Omental fat pad (tissue), 4 donors: Measurements from ENCODE around the gene ATP11A. TPM values are rescaled to one million over a fixed set of nuclear protein-coding genes. Genes with fewer than 3 reads are reported as not detected.

Experiments used
- ATAC-seq: fragments of 150-250 bp; one replicate; pipeline ENCODE4 v1.9.1; 2016; ENCODE audit warnings: mild to moderate bottlenecking, moderate library complexity; ENCODE audit not compliant: low FRiP score
- DNase-seq: peaks from one replicate; pipeline ENCODE4 v3.0.0-alpha.2; 2019; ENCODE audit warnings: low spot score
- total RNA-seq, 4 donors: library from RNA; depleted of rRNA; stranded (reverse); fragments of >200 nt; gene quantifications; one replicate each; pipeline ENCODE4 v1.1.0, GENCODE V29; 2016
- TF ChIP-seq, protein P1 (sequence below), 3 donors: fragments of 450-650 bp; IDR thresholded peaks; one replicate each; pipeline ENCODE4 v1.5.1; 2016 to 2017; ENCODE audit warnings: antibody characterized with exemption in 3 of 3, mild to moderate bottlenecking in 3 of 3, moderate library complexity in 2 of 3

ATP11A gene
- total RNA-seq, 4 donors from 2014 or later, result 32.8 to 61.4 (median 45.7) TPM

DNA sequence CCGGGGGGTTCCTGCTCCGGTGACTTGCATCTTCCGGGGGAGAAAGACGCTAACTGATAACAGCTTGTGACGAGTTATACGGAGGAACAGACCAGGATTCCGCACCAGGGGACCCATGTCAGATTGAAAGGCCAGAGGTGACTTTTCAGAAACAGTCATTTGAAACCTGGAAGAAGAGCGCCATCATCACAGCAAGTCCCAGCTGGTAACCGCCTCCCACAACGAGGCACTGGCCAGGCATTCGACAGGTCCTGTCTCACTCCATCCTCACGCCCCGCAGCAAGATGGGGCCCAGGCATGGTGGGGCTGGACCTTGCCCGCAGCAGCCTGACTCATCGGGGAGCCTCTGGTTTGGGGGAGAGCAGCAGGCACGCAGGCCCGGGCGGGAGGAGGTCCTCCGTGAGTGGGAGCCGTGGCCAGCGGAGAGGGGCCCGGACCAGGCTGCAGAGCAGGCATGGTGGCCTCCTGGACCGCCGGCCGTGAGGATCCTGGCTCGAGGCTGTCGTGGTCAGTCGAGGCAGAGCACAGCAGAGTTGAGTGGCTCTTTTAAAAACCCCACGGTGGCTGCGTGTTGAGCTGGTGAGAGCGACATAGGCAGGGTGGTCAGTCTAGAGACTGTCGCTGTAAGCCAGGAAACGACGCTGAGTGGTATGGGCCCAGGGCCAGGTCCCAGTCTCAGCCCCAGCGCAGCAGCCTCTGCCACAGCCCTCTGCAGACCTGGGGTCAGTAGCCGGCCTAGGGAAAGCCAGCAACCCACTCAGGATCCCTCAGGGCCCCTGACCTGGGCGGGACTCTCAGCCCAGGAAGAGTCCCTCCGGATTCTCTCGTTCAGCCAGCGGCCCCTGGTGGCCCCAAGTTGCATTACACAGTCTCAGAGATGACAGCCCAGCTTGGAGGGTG, 184.3 kb downstream of the ATP11A start:
- DNase-seq, result peak; percentile 90

DNA sequence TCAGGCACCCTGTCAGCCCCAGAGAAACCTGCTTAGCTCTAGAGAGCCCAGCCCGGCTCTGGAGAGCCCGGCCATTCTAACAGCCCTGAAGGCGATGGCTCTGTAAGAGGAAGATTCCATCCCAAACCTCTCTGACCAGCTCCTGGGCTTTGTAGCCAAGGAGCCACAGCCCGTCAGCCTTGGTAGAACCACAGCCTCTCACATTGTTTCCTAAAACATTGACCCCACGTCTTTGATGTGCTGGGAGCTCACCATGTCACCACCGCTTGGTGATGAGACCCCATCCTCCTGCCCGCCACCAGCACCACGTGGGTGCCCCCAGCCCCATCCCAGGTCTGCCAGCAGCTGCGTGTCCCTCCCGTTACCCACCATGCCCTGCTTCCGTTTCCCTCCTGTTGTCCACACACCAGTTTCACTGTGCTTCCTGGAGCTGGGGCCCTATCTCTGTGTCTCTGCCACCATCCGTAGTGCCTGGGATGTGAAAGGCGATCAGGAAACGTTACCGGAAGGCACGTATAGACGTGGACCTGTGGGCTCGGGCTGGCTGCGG, 185.0 kb downstream of the ATP11A start:
- no peak for ATAC-seq
- TF ChIP-seq, protein P1, sequence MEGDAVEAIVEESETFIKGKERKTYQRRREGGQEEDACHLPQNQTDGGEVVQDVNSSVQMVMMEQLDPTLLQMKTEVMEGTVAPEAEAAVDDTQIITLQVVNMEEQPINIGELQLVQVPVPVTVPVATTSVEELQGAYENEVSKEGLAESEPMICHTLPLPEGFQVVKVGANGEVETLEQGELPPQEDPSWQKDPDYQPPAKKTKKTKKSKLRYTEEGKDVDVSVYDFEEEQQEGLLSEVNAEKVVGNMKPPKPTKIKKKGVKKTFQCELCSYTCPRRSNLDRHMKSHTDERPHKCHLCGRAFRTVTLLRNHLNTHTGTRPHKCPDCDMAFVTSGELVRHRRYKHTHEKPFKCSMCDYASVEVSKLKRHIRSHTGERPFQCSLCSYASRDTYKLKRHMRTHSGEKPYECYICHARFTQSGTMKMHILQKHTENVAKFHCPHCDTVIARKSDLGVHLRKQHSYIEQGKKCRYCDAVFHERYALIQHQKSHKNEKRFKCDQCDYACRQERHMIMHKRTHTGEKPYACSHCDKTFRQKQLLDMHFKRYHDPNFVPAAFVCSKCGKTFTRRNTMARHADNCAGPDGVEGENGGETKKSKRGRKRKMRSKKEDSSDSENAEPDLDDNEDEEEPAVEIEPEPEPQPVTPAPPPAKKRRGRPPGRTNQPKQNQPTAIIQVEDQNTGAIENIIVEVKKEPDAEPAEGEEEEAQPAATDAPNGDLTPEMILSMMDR (IDR thresholded peaks at IDR 0.05), result no peak
- DNase-seq, result no peak

More for the DNA sequence above, 184.3 kb downstream of the ATP11A start:
- TF ChIP-seq, protein P1 (IDR thresholded peaks at IDR 0.05), result peak in 1 of 3 donors; percentile 91
- ATAC-seq, result peak; percentile 79

DNA sequence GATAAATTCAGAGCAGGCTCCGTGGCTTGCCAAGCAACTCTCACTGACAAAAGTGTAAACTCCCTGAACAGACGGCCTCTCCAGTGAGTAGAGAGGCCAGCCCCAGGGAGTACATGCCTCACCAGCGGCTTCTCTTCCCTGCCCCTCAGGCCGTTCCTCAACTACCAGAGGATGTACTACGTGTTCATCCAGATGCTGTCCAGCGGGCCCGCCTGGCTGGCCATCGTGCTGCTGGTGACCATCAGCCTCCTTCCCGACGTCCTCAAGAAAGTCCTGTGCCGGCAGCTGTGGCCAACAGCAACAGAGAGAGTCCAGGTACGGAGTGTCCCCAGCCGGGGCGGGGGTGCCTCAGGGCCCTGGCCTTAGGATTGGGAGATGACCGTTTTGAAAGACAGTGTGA, 185.8 kb downstream of the ATP11A start:
- TF ChIP-seq, protein P1 (IDR thresholded peaks at IDR 0.05), result no peak
- DNase-seq (no peak), ATAC-seq (no peak)

DNA sequence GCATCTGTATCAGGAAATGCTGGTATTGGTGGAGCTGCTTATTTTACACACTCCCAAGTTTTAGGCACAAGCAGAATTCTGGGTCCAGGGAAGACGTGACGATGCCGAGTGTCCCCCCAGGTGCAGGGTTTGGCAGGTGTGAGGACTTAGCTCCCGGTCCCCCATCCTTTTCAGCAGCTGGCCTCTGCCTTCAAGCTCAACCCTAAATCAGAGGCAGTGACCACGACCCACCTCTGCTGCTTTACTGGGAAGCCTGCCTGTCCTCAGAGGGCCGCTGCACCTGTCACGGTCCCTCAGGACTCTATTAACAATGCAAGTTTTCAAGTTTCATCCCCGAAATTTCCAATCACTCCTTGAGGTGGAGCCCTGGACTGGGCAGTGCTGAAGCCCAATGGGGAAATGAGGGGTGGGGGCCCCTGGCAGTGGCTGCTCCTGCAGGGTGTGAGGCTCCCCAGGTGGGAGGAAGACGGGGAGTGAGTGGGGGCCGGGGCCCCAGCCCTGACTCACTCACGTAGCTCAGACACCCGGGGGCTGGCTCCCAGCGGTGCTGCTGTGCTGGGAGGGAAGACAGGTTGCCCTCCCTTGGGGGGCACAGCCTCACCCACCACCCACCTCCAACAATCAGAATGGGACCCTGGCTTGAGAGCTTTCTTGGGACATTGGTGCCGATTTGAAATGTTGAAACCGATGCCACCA, 186.6 kb downstream of the ATP11A start:
- no peak for ATAC-seq
- no peak for DNase-seq

DNA sequence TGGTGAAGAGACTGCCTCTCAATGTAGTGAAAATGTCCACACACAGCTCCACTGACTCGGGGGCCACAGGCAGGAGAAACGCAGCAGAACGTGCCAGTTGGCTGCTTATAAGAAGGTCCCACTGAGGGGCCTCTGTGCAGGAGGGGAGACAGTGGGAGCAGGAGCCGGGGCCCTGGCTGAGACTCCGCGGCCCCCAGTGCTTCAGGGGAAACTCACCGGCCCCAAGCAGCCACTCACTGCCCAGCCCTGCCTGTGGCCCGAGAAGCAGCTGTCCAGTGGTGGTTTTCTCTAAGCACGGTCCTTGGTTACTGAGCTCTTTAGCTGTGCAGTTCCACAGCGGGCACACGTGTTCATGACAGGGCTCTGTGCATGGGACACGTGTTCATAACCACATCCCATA, 187.2 kb downstream of the ATP11A start:
- TF ChIP-seq, protein P1 (IDR thresholded peaks at IDR 0.05), result no peak
- no peak for DNase-seq

More for the DNA sequence above, 186.6 kb downstream of the ATP11A start:
- TF ChIP-seq, protein P1 (IDR thresholded peaks at IDR 0.05), result no peak

DNA sequence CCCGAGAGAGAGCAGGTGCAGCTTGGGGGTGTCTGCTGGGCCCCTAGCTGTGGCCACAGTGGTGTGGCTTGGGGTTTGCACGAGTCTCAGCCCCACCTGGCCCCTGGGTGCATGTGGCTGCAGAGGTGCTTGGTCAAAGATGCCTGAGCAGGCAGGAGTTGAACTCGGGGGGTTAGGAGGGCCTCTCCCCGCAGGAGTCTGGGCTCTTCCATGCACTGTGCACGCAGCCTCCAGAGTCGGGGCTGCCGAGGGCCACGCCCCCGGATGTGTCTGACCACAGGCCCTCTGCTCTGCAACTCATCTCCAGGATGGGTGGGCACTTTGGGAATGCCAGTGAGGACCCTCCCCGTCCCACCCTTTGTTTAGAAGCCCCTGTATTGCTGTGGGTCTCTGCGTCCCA, 187.7 kb downstream of the ATP11A start:
- DNase-seq (no peak), ATAC-seq (no peak)
- TF ChIP-seq, protein P1 (IDR thresholded peaks at IDR 0.05), result no peak

More for the DNA sequence above, 187.2 kb downstream of the ATP11A start:
- ATAC-seq, result no peak
